ENCODE results near the gene PPP3CA.

GRCh38 chr4:101076032-101076431 is 271.3 kb downstream of the PPP3CA start:
- TF ChIP-seq POLR2AphosphoS5 (IDR thresholded peaks at IDR 0.05; ENCODE audit: low read depth, low read length) (no peak), TAF1 (IDR thresholded peaks at IDR 0.05; ENCODE audit: low read depth, low read length) (no peak), POLR2A (IDR thresholded peaks at IDR 0.05; ENCODE audit: low read depth, low read length) (no peak), POU2F2 (IDR thresholded peaks at IDR 0.05; ENCODE audit: low read depth, low read length) (no peak), SPI1 (IDR thresholded peaks at IDR 0.05; ENCODE audit: low read depth, low read length) (no peak), PAX5 (IDR thresholded peaks at IDR 0.05; ENCODE audit: insufficient read depth, low read length, severe bottlenecking) (no peak)
